Gastroesophageal sphincter (tissue), 4 donors: Measurements from ENCODE around the gene SGTA. TPM values are rescaled to one million over a fixed set of nuclear protein-coding genes. Genes with fewer than 3 reads are reported as not detected.

ENCODE experiments used
- ATAC-seq: fragments of 150-250 bp; one replicate; pipeline ENCODE4 v1.9.1; 2016; ENCODE audit warnings: mild to moderate bottlenecking, moderate library complexity
- H3K27ac ChIP-seq, 4 donors: fragments of 200-600 bp; sonication (generic) in 3 of 4; 1 replicate in 3 of 4; 2 replicates in 1 of 4; pipeline ENCODE4 v1.5.1; 2016 to 2019
- H3K27me3 ChIP-seq: fragments of 200-600 bp; sonication (generic); one replicate; pipeline ENCODE4 v1.5.1; 2019
- H3K36me3 ChIP-seq, 2 donors: fragments of 200-600 bp; sonication (generic); one replicate each; pipeline ENCODE4 v1.5.1; 2019; ENCODE audit warnings: control low read depth in 1 of 2
- H3K4me1 ChIP-seq, 3 donors: fragments of 200-600 bp; sonication (generic); 1 replicate in 2 of 3; 2 replicates in 1 of 3; pipeline ENCODE4 v1.5.1; 2016 to 2019; ENCODE audit warnings: control low read depth in 2 of 3
- H3K4me3 ChIP-seq, 2 donors: fragments of 200-600 bp; sonication (generic); one replicate each; pipeline ENCODE4 v1.5.1; 2019; ENCODE audit warnings: mild to moderate bottlenecking in 1 of 2, moderate library complexity in 1 of 2
- H3K9me3 ChIP-seq, 3 donors: fragments of 200-600 bp; sonication (generic); one replicate each; pipeline ENCODE4 v1.5.1; 2017 to 2019; ENCODE audit warnings: control low read depth in 2 of 3
- EP300 ChIP-seq: sonication (generic); formaldehyde crosslinking; IDR thresholded peaks from one replicate; pipeline ENCODE4 v1.6.1; 2017; ENCODE audit warnings: antibody characterized with exemption, mild to moderate bottlenecking
- POLR2A ChIP-seq, 2 donors: fragments of 450-650 bp; IDR thresholded peaks; one replicate each; pipeline ENCODE4 v1.6.1; 2017; ENCODE audit warnings: antibody characterized with exemption in 2 of 2, mild to moderate bottlenecking in 2 of 2, moderate library complexity in 1 of 2
- POLR2AphosphoS5 ChIP-seq: sonication (generic); formaldehyde crosslinking; IDR thresholded peaks from one replicate; pipeline ENCODE4 v1.6.1; 2017; ENCODE audit warnings: antibody characterized with exemption
- WGBS, 2 donors: methylation state at CpG; one replicate each; pipeline ENCODE4 v1.1.5; 2018; ENCODE audit warnings: low coverage in 1 of 2; 5-methylcytosine and 5-hydroxymethylcytosine counted together
- total RNA-seq, 4 donors: library from RNA; depleted of rRNA; stranded (reverse); fragments of >200 nt; gene quantifications; one replicate each; pipeline ENCODE4 v1.1.0, GENCODE V29; 2016
- TF ChIP-seq, protein P1 (sequence below), 4 experiments: fragments of 200-600 bp in 2 of 4; fragments of 450-650 bp in 2 of 4; sonication (generic) in 1 of 4; IDR thresholded peaks; one replicate each; pipeline ENCODE4 v1.5.1; 2017 to 2019; ENCODE audit warnings: antibody characterized with exemption in 4 of 4, mild to moderate bottlenecking in 2 of 4, moderate library complexity in 2 of 4

Gene SGTA
- total RNA-seq, 4 donors from 2014 or later, result 45.3 to 65.5 (median 47.2) TPM

DNA sequence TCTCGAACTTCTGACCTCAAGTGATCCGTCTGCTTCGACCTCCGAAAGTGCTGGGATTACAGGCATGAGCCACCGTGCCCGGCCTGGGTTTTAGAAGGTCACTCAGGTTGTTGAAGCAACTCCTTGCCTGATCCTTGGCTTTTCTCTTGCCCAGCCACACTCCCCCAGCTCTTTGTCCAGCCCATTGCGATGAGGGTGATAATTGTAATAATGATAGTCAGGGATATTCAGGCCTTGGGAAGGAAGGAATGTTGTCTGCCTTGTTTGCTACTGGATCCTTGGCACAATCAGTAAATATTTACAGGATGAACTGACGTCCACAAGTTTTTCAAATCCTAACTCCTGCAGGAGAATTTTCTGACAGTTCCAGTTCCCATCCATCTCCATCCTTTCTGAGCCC is 4.0 kb upstream of the SGTA start:
- H3K4me1 ChIP-seq, result peaks cover 0 to 42% (median 12%) of the 10 kb centered on the region in 3 donors
- ATAC-seq, result no peak
- WGBS, 2 donors, result 56 to 63% methylated on average over 5 to 7 of the region's 8 CpGs
- H3K27ac ChIP-seq, result no peak overlapping the region
- H3K27me3 ChIP-seq, result no peaks in the 10 kb centered on the region
- no peak for TF ChIP-seq POLR2A (IDR thresholded peaks at IDR 0.05)
- TF ChIP-seq EP300, result no peak
- TF ChIP-seq POLR2AphosphoS5, result no peak
- TF ChIP-seq, protein P1, sequence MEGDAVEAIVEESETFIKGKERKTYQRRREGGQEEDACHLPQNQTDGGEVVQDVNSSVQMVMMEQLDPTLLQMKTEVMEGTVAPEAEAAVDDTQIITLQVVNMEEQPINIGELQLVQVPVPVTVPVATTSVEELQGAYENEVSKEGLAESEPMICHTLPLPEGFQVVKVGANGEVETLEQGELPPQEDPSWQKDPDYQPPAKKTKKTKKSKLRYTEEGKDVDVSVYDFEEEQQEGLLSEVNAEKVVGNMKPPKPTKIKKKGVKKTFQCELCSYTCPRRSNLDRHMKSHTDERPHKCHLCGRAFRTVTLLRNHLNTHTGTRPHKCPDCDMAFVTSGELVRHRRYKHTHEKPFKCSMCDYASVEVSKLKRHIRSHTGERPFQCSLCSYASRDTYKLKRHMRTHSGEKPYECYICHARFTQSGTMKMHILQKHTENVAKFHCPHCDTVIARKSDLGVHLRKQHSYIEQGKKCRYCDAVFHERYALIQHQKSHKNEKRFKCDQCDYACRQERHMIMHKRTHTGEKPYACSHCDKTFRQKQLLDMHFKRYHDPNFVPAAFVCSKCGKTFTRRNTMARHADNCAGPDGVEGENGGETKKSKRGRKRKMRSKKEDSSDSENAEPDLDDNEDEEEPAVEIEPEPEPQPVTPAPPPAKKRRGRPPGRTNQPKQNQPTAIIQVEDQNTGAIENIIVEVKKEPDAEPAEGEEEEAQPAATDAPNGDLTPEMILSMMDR (IDR thresholded peaks at IDR 0.05), result no peak
- H3K9me3 ChIP-seq, result no peaks in the 10 kb centered on the region
- no peak overlapping the region for H3K4me3 ChIP-seq
- peaks cover 0 to 22% of the 10 kb centered on the region in 2 donors for H3K36me3 ChIP-seq

DNA sequence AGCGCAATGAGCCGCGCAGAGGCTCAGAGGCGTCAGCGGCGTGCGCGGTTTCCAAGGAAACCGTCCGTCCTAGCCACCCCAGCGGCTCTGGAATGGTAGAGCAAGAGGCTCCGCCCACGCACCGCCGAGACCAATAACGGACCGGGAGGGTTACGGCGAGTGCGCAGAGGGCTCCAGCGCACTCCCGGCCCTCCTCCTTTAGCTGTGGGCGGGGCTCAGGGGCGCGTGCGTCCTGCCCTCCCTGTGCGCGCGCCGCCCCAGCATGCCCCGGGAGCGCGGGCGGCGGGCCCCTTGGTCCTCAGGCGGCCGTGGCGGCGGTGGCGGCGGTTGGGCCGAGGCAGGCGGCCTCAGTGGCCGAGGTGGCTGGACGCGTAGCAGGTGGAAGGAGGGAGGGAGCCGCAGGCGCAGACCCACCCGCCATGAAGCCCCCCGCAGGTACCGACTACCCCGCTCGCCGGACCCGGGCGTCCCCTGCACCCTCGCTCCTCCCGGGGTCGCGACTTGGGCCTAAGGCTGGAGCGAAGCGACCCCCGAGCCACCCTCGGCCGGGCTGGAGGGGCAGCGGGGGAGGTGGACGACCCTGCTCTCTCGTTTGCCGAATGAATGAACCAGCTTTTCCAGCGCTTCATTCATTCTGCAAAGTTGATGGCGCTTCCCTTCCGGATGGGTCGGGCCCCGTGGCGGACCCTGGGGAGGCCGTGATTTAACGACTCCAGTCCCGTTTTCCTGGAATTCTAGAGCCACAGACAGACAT is 2.3 kb upstream of the SGTA start, which contains the start of gene THOP1:
THOP1 (plus strand) TSS at position 260 of the 754 bp plus-strand sequence; CDS start at position 420, 160 bp downstream.
- no peaks in the 10 kb centered on the region for H3K9me3 ChIP-seq
- peak within 1 kb of the TSS in 3 of 4 donors; percentile 72 to 97 (median 83) for H3K27ac ChIP-seq
- peaks cover 0 to 59% (median 29%) of the 10 kb centered on the region in 3 donors for H3K4me1 ChIP-seq
- ATAC-seq, result peak; percentile 93
- WGBS, 2 donors, result 0% methylated on average over 4 of the region's 78 CpGs; no CpG with 5 or more reads in 1 of the 2 donors
- no peaks in the 10 kb centered on the region for H3K27me3 ChIP-seq
- peak within 1 kb of the TSS; percentile 52 to 91 for H3K4me3 ChIP-seq
- TF ChIP-seq POLR2A (IDR thresholded peaks at IDR 0.05), result peak; percentile 71 to 73
- no peak for TF ChIP-seq EP300
- peaks cover 0 to 5% of the 10 kb centered on the region in 2 donors for H3K36me3 ChIP-seq

- Histone ChIP-seq H3K27ac (peak overlapping the region; percentile 15 to 97 (median 94)), H3K4me3 (peak overlapping the region in 1 of 2 donors; percentile 91), H3K36me3 (peaks cover 0 to 8% of the 10 kb centered on the region in 2 donors), H3K27me3 (no peaks in the 10 kb centered on the region), H3K4me1 (peaks cover 0 to 76% (median 32%) of the 10 kb centered on the region in 3 donors), H3K9me3 (no peaks in the 10 kb centered on the region)
- WGBS, 2 donors, result 57 to 70% methylated on average over 7 of the region's 7 CpGs
- TF ChIP-seq, protein P1 (IDR thresholded peaks at IDR 0.05), result no peak
- TF ChIP-seq POLR2A (IDR thresholded peaks at IDR 0.05) (no peak), EP300 (no peak), POLR2AphosphoS5 (no peak)
- no peak for ATAC-seq
These were observed 690 bp upstream of the SGTA start for GRCh38 chr19:2783781-2784145.

- 1 to 2% methylated on average over 13 to 20 of the region's 24 CpGs for WGBS, 2 donors
- no peak for ATAC-seq
- TF ChIP-seq EP300 (no peak), POLR2A (IDR thresholded peaks at IDR 0.05) (no peak), POLR2AphosphoS5 (no peak)
- TF ChIP-seq, protein P1 (IDR thresholded peaks at IDR 0.05), result no peak
- Histone ChIP-seq H3K4me3 (peak overlapping the region; percentile 78 to 91), H3K27me3 (no peaks in the 10 kb centered on the region), H3K27ac (peak overlapping the region; percentile 84 to 97 (median 94)), H3K36me3 (peaks cover 0 to 18% of the 10 kb centered on the region in 2 donors), H3K4me1 (peaks cover 0 to 84% (median 32%) of the 10 kb centered on the region in 3 donors), H3K9me3 (no peaks in the 10 kb centered on the region)
These were observed 641 bp downstream of the SGTA start for GRCh38 chr19:2782329-2782935.

DNA sequence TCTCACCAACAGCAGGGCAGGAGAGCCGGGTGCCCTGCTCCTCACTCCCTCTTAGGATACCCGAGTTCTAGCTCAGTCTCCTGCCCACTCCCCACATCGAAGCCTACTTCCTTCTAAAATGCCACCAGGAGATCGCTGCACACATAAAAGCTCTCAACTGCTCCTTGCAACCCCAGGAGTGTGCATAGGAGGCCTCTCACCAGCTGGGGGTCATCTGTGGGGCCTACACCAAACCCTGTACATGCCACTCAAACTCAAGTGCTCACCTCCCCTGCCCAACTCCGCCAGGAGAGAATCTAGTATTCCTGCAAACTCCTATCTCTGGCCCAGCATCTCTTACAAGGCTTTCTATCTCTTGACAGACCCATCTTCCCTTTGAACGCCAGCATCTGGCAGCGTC is 2.8 kb downstream of the SGTA start:
- 67 to 78% methylated on average over 2 to 5 of the region's 7 CpGs for WGBS, 2 donors
- no peak for ATAC-seq
- H3K4me1 ChIP-seq, result peaks cover 0 to 84% (median 25%) of the 10 kb centered on the region in 3 donors
- H3K4me3 ChIP-seq, result no peak overlapping the region
- H3K9me3 ChIP-seq, result no peaks in the 10 kb centered on the region
- H3K27me3 ChIP-seq, result no peaks in the 10 kb centered on the region
- no peak overlapping the region for H3K27ac ChIP-seq
- TF ChIP-seq POLR2AphosphoS5 (no peak), EP300 (no peak), POLR2A (IDR thresholded peaks at IDR 0.05) (no peak)
- TF ChIP-seq, protein P1 (IDR thresholded peaks at IDR 0.05), result no peak
- H3K36me3 ChIP-seq, result peaks cover 0 to 26% of the 10 kb centered on the region in 2 donors
